ENCODE measurements around the gene MEI4. TPM values are rescaled to one million over a fixed set of nuclear protein-coding genes. Genes with fewer than 3 reads are reported as not detected.

MEI4 gene, protein sequence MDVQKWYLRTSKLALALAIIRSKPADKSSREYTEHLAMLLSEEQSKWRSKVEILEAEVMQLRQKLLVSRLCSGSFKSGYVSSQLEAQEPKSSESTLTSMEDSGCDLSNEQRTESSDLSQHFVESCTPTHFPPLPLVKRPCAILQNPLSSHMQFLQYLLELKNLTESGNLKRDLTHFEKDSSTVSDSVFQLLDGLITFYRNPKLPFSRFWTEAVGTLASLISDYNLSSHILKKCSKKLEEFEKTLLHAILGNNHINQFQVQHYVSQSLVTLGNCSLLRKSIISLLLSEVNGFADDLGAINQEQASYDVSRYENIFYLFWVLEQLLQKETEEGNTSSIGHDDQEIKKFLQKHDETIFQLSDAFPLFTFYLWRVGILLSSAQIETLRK
- total RNA-seq (2021; fragmentation: NEBNext Ultra II Directional; extraction: Animal tissue kit (Norgen Biotek cat#: 25700)) (0.23 and 0.24 TPM in 2 replicates), polyA plus RNA-seq (2011; rRNA removed) (0.05 TPM in 2 replicates), polyA minus RNA-seq (2011; rRNA and poly(A)+ RNA removed) (0.19 and 0.39 TPM in 2 replicates)
- polyA plus RNA-seq (2011; cell fraction: cytosol; rRNA removed) = 0.06 TPM
- polyA plus RNA-seq (2011; cell fraction: nucleus; rRNA removed) = 0.07 TPM
- 0.09 to 0.14 TPM (median 0.12 TPM) in 4 replicates for polyA plus RNA-seq (2012, experiment 1 of 2)
- not detected for polyA plus RNA-seq (2012, experiment 2 of 2)
- polyA plus RNA-seq (2013, experiment 1 of 2) = 0.16 TPM
- 0.20 TPM for polyA plus RNA-seq (2013, experiment 2 of 2)
- polyA minus RNA-seq (2011; cell fraction: cytosol; rRNA and poly(A)+ RNA removed) = 0.37 TPM
- 0.40 TPM for polyA minus RNA-seq (2011; cell fraction: nucleus; rRNA and poly(A)+ RNA removed)
- long read RNA-seq, experiment 1, full-length matches to known transcripts = 1 of 1 reads
- long read RNA-seq, experiment 1, partial matches to known transcripts = 0 of 1 reads
- long read RNA-seq, experiment 1, other reads (novel, unspliced or antisense) = 0 of 1 reads
- long read RNA-seq, experiment 2 = 0 reads

DNA sequence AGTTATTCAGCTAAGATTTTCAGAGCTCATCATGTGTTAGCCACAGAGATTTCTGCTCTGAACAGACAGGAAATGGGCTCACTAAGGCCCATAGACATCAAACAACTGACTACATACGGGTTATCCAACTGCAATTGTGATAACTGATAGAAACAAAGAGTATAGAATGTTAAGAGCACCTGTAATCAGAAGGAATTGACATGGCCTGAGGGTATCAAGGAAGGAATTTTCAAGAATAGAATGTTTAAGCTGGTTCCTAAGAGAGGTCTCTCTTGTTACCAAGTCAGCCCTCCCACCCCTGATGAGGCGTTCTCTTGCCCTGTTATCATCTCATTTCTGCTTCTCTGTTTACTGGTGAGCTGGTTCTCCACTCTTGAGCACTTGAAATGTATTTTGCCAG is at the start of gene MEI4:
TSS of gene MEI4 (plus strand) at position 301 of the 400 bp plus-strand sequence. CDS start 37,633 bp downstream, outside the sequence.
- no peaks in the 10 kb centered on the region for H3K36me3 ChIP-seq (ENCODE audit: control insufficient read depth in 2 of 4, insufficient read depth in 4 of 4, low read length in 3 of 4)
- no peak within 1 kb of the TSS for H2AK5ac ChIP-seq (ENCODE audit: low read depth, low read length)
- no peaks in the 10 kb centered on the region for H3K79me2 ChIP-seq (ENCODE audit: control insufficient read depth in 1 of 2, insufficient read depth in 2 of 2, low read length in 2 of 2)
- H3K4me3 ChIP-seq (ENCODE audit: extremely low read depth in 1 of 4, insufficient read depth in 2 of 4, low read depth in 3 of 4, low read length in 4 of 4) = no peak within 1 kb of the TSS
- CTCF ChIA-PET (ENCODE audit: partially characterized antibody) = interaction anchor here (0.5 to 3.9 kb wide), 7 partner anchors 15 to 1157 kb away, joined by 3 to 37 read pairs (median 4); partner anchors contain the start of gene HTR1B
- no peaks in the 10 kb centered on the region for H3K9me3 ChIP-seq (ENCODE audit: insufficient read depth in 2 of 2, low read depth in 1 of 2, low read length in 1 of 2)
- no peak within 1 kb of the TSS for H3K9ac ChIP-seq (replicated peaks in 1 of 4; ENCODE audit: extremely low read depth in 1 of 4, low read depth in 3 of 4, low read length in 3 of 4)
- H4K8ac ChIP-seq (ENCODE audit: extremely low read depth, insufficient read depth, low read length) = no peak within 1 kb of the TSS
- H2BK5ac ChIP-seq (ENCODE audit: low read depth, low read length) = no peak within 1 kb of the TSS
- 94% methylated on average over 2 of the region's 2 CpGs; no CpG with 5 or more reads in 1 of the 2 experiments for WGBS, 2 experiments (ENCODE audit: extremely low coverage in 1 of 2, insufficient coverage in 1 of 2, insufficient read length in 1 of 2, insufficient replicate concordance in 2 of 2, low coverage in 1 of 2, low lambda C conversion rate in 2 of 2, missing lambda C conversion rate in 1 of 2)
- no peak within 1 kb of the TSS for H3K14ac ChIP-seq (ENCODE audit: insufficient read length)
- no peak within 1 kb of the TSS for H3K27ac ChIP-seq (ENCODE audit: low read depth, low read length)
- no peaks in the 10 kb centered on the region for H4K20me1 ChIP-seq (replicated peaks in 1 of 2; ENCODE audit: control insufficient read depth in 1 of 2, insufficient read depth in 2 of 2, low read length in 2 of 2)
- no peak within 1 kb of the TSS for H3K4me2 ChIP-seq (ENCODE audit: insufficient read depth in 1 of 2, low read depth in 2 of 2, low read length in 2 of 2)
- FAIRE-seq = no peak
- no peak within 1 kb of the TSS for H2AFZ ChIP-seq (ENCODE audit: low read length)
- no peaks in the 10 kb centered on the region for H3K27me3 ChIP-seq (replicated peaks in 1 of 4; ENCODE audit: control insufficient read depth in 3 of 4, extremely low read depth in 1 of 4, insufficient read depth in 3 of 4, low read length in 3 of 4)
- no peak within 1 kb of the TSS for H2BK20ac ChIP-seq (ENCODE audit: low read length)
- no peak within 1 kb of the TSS for H3K4ac ChIP-seq (replicated peaks; ENCODE audit: insufficient read length, low read depth, low read length)
- no peak within 1 kb of the TSS for H2BK12ac ChIP-seq (ENCODE audit: low read depth, low read length)
- H3K23me2 ChIP-seq (ENCODE audit: low read depth, low read length) = no peaks in the 10 kb centered on the region
- no peaks in the 10 kb centered on the region for H3K4me1 ChIP-seq (replicated peaks in 1 of 4; ENCODE audit: control insufficient read depth in 3 of 4, insufficient read depth in 4 of 4, low read length in 3 of 4)
- POLR2A ChIA-PET (ENCODE audit: partially characterized antibody) = no interaction called here
- DNase-seq (ENCODE audit: low read depth in 1 of 2, low spot score in 2 of 2) = no peak
- H4K5ac ChIP-seq (ENCODE audit: insufficient read length, low read depth, low read length) = no peak within 1 kb of the TSS
- H2BK15ac ChIP-seq (ENCODE audit: low read length) = no peak within 1 kb of the TSS
- H4K91ac ChIP-seq (replicated peaks; ENCODE audit: insufficient read length, low read length) = no peak within 1 kb of the TSS
- H3K23ac ChIP-seq (ENCODE audit: insufficient read length) = no peak within 1 kb of the TSS
- H2BK120ac ChIP-seq (replicated peaks; ENCODE audit: low read depth, low read length) = no peak within 1 kb of the TSS
- H3K79me1 ChIP-seq (ENCODE audit: low read depth, low read length) = no peaks in the 10 kb centered on the region
- no peak within 1 kb of the TSS for H3K18ac ChIP-seq (ENCODE audit: extremely low read depth, low read length)
- H3K56ac ChIP-seq (replicated peaks; ENCODE audit: insufficient read length, low read depth, low read length) = no peak within 1 kb of the TSS
- no peak for TF ChIP-seq SIX5 (IDR thresholded peaks at IDR 0.05; ENCODE audit: low read depth, low read length)
- no peak for TF ChIP-seq BRCA1 (IDR thresholded peaks at IDR 0.05; ENCODE audit: low read depth, low read length)
- no peak for TF ChIP-seq CTBP2 (IDR thresholded peaks at IDR 0.05; ENCODE audit: borderline replicate concordance, insufficient read depth, insufficient read length, low read length)
- no peak for TF ChIP-seq SAP30 (IDR thresholded peaks at IDR 0.05; ENCODE audit: insufficient read depth, insufficient replicate concordance, low read length)
- TF ChIP-seq CBX5 (IDR thresholded peaks at IDR 0.05; ENCODE audit: low read depth, low read length) = no peak
- TF ChIP-seq RFX5 (IDR thresholded peaks at IDR 0.05; ENCODE audit: borderline replicate concordance, low read depth, low read length) = no peak
- no peak for TF ChIP-seq SUZ12 (IDR thresholded peaks at IDR 0.05; ENCODE audit: low read length)
- TF ChIP-seq SIN3A (conservative IDR thresholded peaks at IDR 0.05 in 1 of 2, IDR thresholded peaks at IDR 0.05 in 1 of 2; ENCODE audit: low read depth in 1 of 2, low read length in 2 of 2) = no peak
- no peak for TF ChIP-seq POLR2AphosphoS5 (IDR thresholded peaks at IDR 0.05; ENCODE audit: low read depth, low read length)
- no peak for TF ChIP-seq YY1 (IDR thresholded peaks at IDR 0.05; ENCODE audit: low read depth, low read length)

Data from H1 (cell line).